Thoracic aorta (tissue), 2 donors: ENCODE results near the gene MIER1. TPM values are rescaled to one million over a fixed set of nuclear protein-coding genes. Genes with fewer than 3 reads are reported as not detected.

Experiments
- ATAC-seq: fragments of 150-250 bp; one replicate; pipeline ENCODE4 v1.8.0; 2017; ENCODE audit warnings: low read depth; ENCODE audit not compliant: insufficient number of reproducible peaks, low FRiP score
- DNase-seq: peaks from one replicate; pipeline ENCODE4 v3.0.0-alpha.2; 2020; ENCODE audit warnings: low spot score
- H3K27ac ChIP-seq, 2 donors: fragments of 200-600 bp; sonication (generic); 1 replicate in 1 of 2; 2 replicates in 1 of 2; pipeline ENCODE4 v1.5.1; 2016; ENCODE audit warnings: mild to moderate bottlenecking in 2 of 2, moderate library complexity in 2 of 2
- H3K27me3 ChIP-seq: fragments of 200-600 bp; sonication (generic); replicated peaks from 2 replicates; pipeline ENCODE4 v1.6.0; 2016; ENCODE audit warnings: mild to moderate bottlenecking; ENCODE audit not compliant: insufficient read depth
- H3K36me3 ChIP-seq: fragments of 200-600 bp; sonication (generic); one replicate; pipeline ENCODE4 v1.5.1; 2016
- H3K4me1 ChIP-seq, 2 donors: fragments of 200-600 bp; sonication (generic); 1 replicate in 1 of 2; 2 replicates in 1 of 2; pipeline versions ENCODE4 v1.5.1 to v1.6.0; 2016; ENCODE audit warnings: low read depth in 2 of 2, mild to moderate bottlenecking in 1 of 2; ENCODE audit not compliant: control insufficient read depth in 1 of 2
- H3K4me3 ChIP-seq: fragments of 200-600 bp; sonication (generic); 2 replicates; pipeline ENCODE4 v1.5.1; 2016; ENCODE audit warnings: mild to moderate bottlenecking
- H3K9me3 ChIP-seq: fragments of 200-600 bp; sonication (generic); 2 replicates; pipeline ENCODE4 v1.5.1; 2016
- CTCF ChIP-seq: fragments of 200-600 bp; sonication (generic); IDR thresholded peaks from one replicate; pipeline ENCODE4 v1.5.1; 2019; ENCODE audit warnings: antibody characterized with exemption
- total RNA-seq, 2 donors: library from RNA; depleted of rRNA; stranded (reverse); fragments of >200 nt; gene quantifications; one replicate each; pipeline versions ENCODE4 v1.1.0 to v1.2.3, GENCODE V29; 2016

MIER1 gene
- total RNA-seq, 2 donors from 2014 or later: 46.0 to 50.9 TPM

GRCh38 chr1:66925558-66925910, 744 bp downstream of the MIER1 start:
- DNase-seq: no peak
- Histone ChIP-seq H3K4me3 (peak overlapping the region; percentile 80), H3K4me1 (peaks cover 17 to 35% of the 10 kb centered on the region in 2 donors), H3K27ac (peak overlapping the region; percentile 87 to 95), H3K27me3 (no peaks in the 10 kb centered on the region), H3K9me3 (no peaks in the 10 kb centered on the region), H3K36me3 (no peaks in the 10 kb centered on the region)
- no peak for TF ChIP-seq CTCF
- no peak for ATAC-seq

- H3K9me3 ChIP-seq: no peaks in the 10 kb centered on the region
- H3K27ac ChIP-seq: peak overlapping the region; percentile 87 to 95
- no peak for TF ChIP-seq CTCF
- no peaks in the 10 kb centered on the region for H3K27me3 ChIP-seq
- peaks cover 17 to 35% of the 10 kb centered on the region in 2 donors for H3K4me1 ChIP-seq
- ATAC-seq (no peak), DNase-seq (no peak)
- H3K36me3 ChIP-seq: no peaks in the 10 kb centered on the region
- peak overlapping the region; percentile 80 for H3K4me3 ChIP-seq
These were observed 1.2 kb downstream of the MIER1 start for GRCh38 chr1:66925944-66926343.

GRCh38 chr1:66927528-66927927, 2.7 kb downstream of the MIER1 start:
- no peaks in the 10 kb centered on the region for H3K27me3 ChIP-seq
- peaks cover 22 to 40% of the 10 kb centered on the region in 2 donors for H3K4me1 ChIP-seq
- DNase-seq (no peak), ATAC-seq (no peak)
- H3K36me3 ChIP-seq: no peaks in the 10 kb centered on the region
- no peak overlapping the region for H3K27ac ChIP-seq
- no peaks in the 10 kb centered on the region for H3K9me3 ChIP-seq
- no peak overlapping the region for H3K4me3 ChIP-seq
- no peak for TF ChIP-seq CTCF

GRCh38 chr1:66929146-66929688, 4.4 kb downstream of the MIER1 start:
- Histone ChIP-seq H3K27me3 (no peaks in the 10 kb centered on the region), H3K4me1 (peaks cover 29 to 40% of the 10 kb centered on the region in 2 donors), H3K27ac (peak overlapping the region; percentile 93 to 99), H3K4me3 (peak overlapping the region; percentile 97), H3K36me3 (no peaks in the 10 kb centered on the region), H3K9me3 (no peaks in the 10 kb centered on the region)
- ATAC-seq (no peak), DNase-seq (no peak)
- TF ChIP-seq CTCF: no peak

- Histone ChIP-seq H3K27ac (peak overlapping the region; percentile 93 to 99), H3K4me1 (peaks cover 32 to 44% of the 10 kb centered on the region in 2 donors), H3K9me3 (no peaks in the 10 kb centered on the region), H3K4me3 (peak overlapping the region; percentile 97), H3K36me3 (no peaks in the 10 kb centered on the region), H3K27me3 (no peaks in the 10 kb centered on the region)
- DNase-seq (no peak), ATAC-seq (no peak)
- no peak for TF ChIP-seq CTCF
These were observed 4.9 kb downstream of the MIER1 start for GRCh38 chr1:66929691-66929998.
